ENCODE data around the gene P2RX4.

GRCh38 chr12:121238604-121239350, 28.8 kb downstream of the P2RX4 start:
- TF ChIP-seq, protein P1, sequence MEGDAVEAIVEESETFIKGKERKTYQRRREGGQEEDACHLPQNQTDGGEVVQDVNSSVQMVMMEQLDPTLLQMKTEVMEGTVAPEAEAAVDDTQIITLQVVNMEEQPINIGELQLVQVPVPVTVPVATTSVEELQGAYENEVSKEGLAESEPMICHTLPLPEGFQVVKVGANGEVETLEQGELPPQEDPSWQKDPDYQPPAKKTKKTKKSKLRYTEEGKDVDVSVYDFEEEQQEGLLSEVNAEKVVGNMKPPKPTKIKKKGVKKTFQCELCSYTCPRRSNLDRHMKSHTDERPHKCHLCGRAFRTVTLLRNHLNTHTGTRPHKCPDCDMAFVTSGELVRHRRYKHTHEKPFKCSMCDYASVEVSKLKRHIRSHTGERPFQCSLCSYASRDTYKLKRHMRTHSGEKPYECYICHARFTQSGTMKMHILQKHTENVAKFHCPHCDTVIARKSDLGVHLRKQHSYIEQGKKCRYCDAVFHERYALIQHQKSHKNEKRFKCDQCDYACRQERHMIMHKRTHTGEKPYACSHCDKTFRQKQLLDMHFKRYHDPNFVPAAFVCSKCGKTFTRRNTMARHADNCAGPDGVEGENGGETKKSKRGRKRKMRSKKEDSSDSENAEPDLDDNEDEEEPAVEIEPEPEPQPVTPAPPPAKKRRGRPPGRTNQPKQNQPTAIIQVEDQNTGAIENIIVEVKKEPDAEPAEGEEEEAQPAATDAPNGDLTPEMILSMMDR (IDR thresholded peaks at IDR 0.05): no peak
- TF ChIP-seq POLR2A (IDR thresholded peaks at IDR 0.05): no peak
